WERI-Rb-1 (cell line): Measurements from ENCODE around the gene TMEM100.

Experiments used
- DNase-seq: peaks from one replicate; pipeline ENCODE4 v3.0.0-alpha.2; 2020
- H3K27ac ChIP-seq: fragments of 250-450 bp; sonication (Bioruptor Pico); 2 replicates; pipeline ENCODE4 v1.5.1; 2020; ENCODE audit warnings: mild to moderate bottlenecking, moderate library complexity
- H3K27me3 ChIP-seq: fragments of 250-450 bp; sonication (Bioruptor Pico); 2 replicates; pipeline ENCODE4 v1.5.1; 2021; ENCODE audit warnings: mild to moderate bottlenecking, low read depth, moderate library complexity; ENCODE audit not compliant: insufficient read depth, severe bottlenecking
- H3K36me3 ChIP-seq: fragments of 250-450 bp; sonication (Bioruptor Pico); 2 replicates; pipeline ENCODE4 v1.5.1; 2020; ENCODE audit warnings: mild to moderate bottlenecking, moderate library complexity
- H3K4me3 ChIP-seq: 2 replicates; pipeline ENCODE4 v1.5.1; 2011; ENCODE audit warnings: low read depth, mild to moderate bottlenecking, control low read depth, low read length
- H3K9me3 ChIP-seq: fragments of 250-450 bp; sonication (Bioruptor Pico); 2 replicates; pipeline ENCODE4 v1.5.1; 2021; ENCODE audit warnings: mild to moderate bottlenecking, moderate library complexity; ENCODE audit not compliant: severe bottlenecking
- TF ChIP-seq, protein P1 (sequence below): IDR thresholded peaks from 2 replicates; pipeline ENCODE4 v1.5.1; 2011; ENCODE audit warnings: low read depth, mild to moderate bottlenecking, control low read depth, inconsistent platforms, low read length

The TMEM100 gene

DNA sequence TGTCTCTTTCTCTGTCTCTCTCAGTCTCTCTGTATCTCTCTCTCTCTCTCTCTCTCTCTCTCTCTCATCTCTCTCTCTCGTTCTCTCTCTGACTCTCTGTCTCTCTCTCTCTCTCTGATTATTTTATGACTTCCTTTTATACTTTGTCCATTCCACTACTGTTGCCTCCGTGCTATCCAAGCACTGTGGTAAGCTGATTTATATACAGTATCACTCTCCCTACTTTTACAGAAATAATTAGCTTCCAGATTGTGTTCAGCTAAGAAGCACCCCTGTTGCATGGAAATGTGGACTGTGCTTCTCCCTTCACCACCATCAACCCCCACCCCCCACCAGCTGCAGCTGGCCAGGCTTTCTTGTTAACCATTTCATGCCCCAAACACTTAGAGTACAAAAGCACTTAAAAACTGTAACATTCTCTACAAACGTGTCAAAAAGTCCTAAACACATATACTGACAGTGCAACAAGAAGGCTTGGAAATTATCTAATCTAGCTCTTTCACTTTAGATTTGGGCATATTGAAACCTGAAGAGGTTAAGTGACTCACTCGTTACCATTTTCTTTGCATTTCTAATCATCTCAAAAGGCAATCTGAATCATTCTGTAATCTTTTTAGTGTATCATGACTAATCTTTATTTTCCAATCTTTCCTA lies 11.6 kb upstream of the TMEM100 start:
- H3K4me3 ChIP-seq, result no peak overlapping the region
- peak; percentile 43 for DNase-seq
- no peaks in the 10 kb centered on the region for H3K27me3 ChIP-seq
- H3K27ac ChIP-seq, result no peak overlapping the region
- H3K36me3 ChIP-seq, result no peaks in the 10 kb centered on the region
- H3K9me3 ChIP-seq, result no peaks in the 10 kb centered on the region
- TF ChIP-seq, protein P1, sequence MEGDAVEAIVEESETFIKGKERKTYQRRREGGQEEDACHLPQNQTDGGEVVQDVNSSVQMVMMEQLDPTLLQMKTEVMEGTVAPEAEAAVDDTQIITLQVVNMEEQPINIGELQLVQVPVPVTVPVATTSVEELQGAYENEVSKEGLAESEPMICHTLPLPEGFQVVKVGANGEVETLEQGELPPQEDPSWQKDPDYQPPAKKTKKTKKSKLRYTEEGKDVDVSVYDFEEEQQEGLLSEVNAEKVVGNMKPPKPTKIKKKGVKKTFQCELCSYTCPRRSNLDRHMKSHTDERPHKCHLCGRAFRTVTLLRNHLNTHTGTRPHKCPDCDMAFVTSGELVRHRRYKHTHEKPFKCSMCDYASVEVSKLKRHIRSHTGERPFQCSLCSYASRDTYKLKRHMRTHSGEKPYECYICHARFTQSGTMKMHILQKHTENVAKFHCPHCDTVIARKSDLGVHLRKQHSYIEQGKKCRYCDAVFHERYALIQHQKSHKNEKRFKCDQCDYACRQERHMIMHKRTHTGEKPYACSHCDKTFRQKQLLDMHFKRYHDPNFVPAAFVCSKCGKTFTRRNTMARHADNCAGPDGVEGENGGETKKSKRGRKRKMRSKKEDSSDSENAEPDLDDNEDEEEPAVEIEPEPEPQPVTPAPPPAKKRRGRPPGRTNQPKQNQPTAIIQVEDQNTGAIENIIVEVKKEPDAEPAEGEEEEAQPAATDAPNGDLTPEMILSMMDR, result no peak

DNA sequence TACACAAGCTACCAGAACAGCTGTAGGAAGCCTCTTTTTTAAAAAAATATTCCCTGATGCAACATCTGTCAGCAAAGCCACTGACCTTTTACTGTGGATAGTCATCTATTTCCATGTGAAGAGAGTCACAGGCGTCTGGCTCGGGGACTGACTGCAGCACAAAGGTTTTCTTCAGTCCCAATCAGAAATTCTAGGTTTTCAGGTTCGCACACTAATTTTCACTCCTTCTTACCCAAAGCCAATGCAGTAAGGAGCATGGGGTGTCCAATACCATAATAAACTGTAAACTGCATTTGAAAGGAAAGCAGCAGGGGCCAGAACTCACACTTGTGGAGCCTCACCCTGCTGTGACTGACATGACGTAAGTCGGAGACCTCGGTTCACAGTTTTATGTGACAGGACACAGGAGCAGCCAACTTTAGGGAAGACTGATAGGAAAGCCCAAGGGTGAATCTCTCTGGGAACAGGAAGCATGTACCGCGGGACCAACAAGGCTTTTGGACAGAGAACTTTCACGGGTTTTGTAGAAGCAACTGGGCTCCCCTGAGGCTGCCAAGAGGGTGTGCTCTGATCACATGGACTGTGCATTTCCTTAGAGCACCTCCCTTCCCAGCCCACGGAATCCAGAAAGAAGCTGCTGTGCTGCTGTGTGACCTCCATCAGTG lies 9.1 kb upstream of the TMEM100 start:
- H3K9me3 ChIP-seq, result no peaks in the 10 kb centered on the region
- H3K27me3 ChIP-seq, result peaks cover 4% of the 10 kb centered on the region
- TF ChIP-seq, protein P1, result no peak
- no peak overlapping the region for H3K4me3 ChIP-seq
- no peaks in the 10 kb centered on the region for H3K36me3 ChIP-seq
- DNase-seq, result no peak
- no peak overlapping the region for H3K27ac ChIP-seq

DNA sequence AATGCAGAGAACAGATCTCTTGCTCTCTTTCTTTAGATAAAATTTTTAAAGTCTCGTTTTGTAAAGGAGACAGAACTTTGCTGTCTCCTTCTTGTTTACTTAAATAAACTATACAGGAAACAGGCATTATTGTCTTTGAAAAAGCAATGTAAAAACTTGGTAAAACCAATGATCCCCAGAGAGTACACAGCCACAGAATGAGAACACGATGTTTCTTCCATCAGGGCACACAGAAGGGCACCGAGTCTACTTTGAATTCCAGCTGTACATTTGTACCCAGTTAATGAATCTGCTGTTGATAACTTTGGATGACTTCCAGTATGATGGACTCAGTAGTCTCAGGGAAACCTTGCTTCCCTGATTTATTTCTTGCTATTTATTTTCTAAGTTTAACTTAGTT lies 8.1 kb upstream of the TMEM100 start:
- Histone ChIP-seq H3K4me3 (no peak overlapping the region), H3K9me3 (no peaks in the 10 kb centered on the region), H3K27ac (no peak overlapping the region), H3K36me3 (no peaks in the 10 kb centered on the region), H3K27me3 (peaks cover 6% of the 10 kb centered on the region)
- no peak for DNase-seq
- TF ChIP-seq, protein P1, result no peak

DNA sequence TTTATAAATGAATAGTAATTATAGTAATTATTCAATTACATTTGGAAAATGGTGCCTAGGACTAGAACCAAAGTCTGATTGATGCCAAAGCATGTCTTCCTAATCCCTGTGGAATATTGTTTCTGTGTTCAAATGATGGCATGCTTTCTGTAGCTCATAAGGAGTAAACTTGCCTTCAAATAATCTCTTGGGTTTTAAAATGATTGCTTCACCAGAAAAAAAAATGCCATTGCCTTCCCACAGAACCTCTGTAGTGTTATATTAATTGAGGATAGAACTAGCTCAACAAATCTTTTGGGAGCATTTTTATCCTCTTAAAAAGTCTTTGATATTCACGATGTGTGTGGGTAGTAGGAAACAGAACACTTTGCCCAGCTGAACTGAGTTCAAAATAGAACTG lies 7.7 kb upstream of the TMEM100 start:
- TF ChIP-seq, protein P1, result no peak
- H3K36me3 ChIP-seq, result no peaks in the 10 kb centered on the region
- peaks cover 6% of the 10 kb centered on the region for H3K27me3 ChIP-seq
- H3K4me3 ChIP-seq, result no peak overlapping the region
- DNase-seq, result no peak
- H3K27ac ChIP-seq, result no peak overlapping the region
- H3K9me3 ChIP-seq, result no peaks in the 10 kb centered on the region

DNA sequence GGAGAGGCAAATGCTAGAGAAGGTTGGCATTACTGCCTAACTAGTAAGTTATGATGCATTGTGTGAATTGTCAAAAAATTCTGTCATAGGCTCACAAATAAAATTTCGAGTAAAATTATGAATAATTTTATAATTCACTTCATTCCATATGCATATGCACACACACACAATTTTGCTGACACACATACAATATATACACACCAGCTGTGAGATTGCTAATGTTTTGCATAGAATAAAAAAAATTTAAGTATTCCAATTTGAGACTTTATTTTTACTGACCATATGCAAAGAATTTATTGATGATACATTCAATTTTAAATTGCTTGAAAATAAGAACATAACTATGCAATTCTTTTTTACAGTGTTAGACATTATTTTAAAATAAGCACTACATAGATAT lies 6.8 kb upstream of the TMEM100 start:
- H3K27ac ChIP-seq, result no peak overlapping the region
- no peaks in the 10 kb centered on the region for H3K9me3 ChIP-seq
- no peaks in the 10 kb centered on the region for H3K36me3 ChIP-seq
- TF ChIP-seq, protein P1, result no peak
- no peak for DNase-seq
- no peak overlapping the region for H3K4me3 ChIP-seq
- peaks cover 8% of the 10 kb centered on the region for H3K27me3 ChIP-seq

DNA sequence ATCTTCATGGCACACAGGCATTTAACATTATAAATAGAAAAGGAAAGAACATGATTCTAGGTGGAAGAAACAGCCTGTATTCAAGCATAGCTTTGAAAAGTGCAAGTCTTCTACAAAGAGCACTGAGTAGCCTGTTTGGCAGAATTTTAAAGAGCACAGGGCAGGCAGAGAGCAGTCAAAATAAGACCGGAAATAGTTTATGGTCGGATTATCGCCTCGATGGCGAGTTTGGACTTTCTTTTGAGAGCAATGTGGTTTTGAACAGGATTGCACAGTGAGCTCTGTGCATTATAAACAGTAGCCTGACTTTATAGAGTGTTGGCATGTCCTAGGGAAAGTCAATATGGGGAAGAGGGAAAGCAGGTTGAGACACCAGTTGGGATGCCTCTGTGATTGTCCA lies 6.2 kb upstream of the TMEM100 start:
- peaks cover 8% of the 10 kb centered on the region for H3K27me3 ChIP-seq
- H3K9me3 ChIP-seq, result no peaks in the 10 kb centered on the region
- no peaks in the 10 kb centered on the region for H3K36me3 ChIP-seq
- no peak overlapping the region for H3K4me3 ChIP-seq
- H3K27ac ChIP-seq, result no peak overlapping the region
- no peak for DNase-seq
- TF ChIP-seq, protein P1, result no peak
